IPS-18a (cell line): ENCODE measurements around the gene APBA1.

Experiments used
- H3K27ac ChIP-seq: one replicate; pipeline ENCODE4 v1.5.1; 2013; ENCODE audit warnings: low read length
- H3K27me3 ChIP-seq: one replicate; pipeline ENCODE4 v1.6.1; 2013; ENCODE audit warnings: mild to moderate bottlenecking, low read length; ENCODE audit not compliant: control insufficient read depth, insufficient read depth
- H3K36me3 ChIP-seq: one replicate; pipeline ENCODE4 v1.6.1; 2013; ENCODE audit warnings: low read depth, low read length; ENCODE audit not compliant: control insufficient read depth
- H3K4me1 ChIP-seq: one replicate; pipeline ENCODE4 v1.6.1; 2013; ENCODE audit warnings: low read depth, low read length; ENCODE audit not compliant: control insufficient read depth
- H3K4me3 ChIP-seq: one replicate; pipeline ENCODE4 v1.5.1; 2013; ENCODE audit warnings: low read length
- H3K9ac ChIP-seq: one replicate; pipeline ENCODE4 v1.6.1; 2013; ENCODE audit warnings: mild to moderate bottlenecking, low read length, moderate library complexity
- H3K9me3 ChIP-seq: one replicate; pipeline ENCODE4 v1.6.1; 2013; ENCODE audit warnings: low read depth, low read length; ENCODE audit not compliant: control insufficient read depth

APBA1 gene

DNA sequence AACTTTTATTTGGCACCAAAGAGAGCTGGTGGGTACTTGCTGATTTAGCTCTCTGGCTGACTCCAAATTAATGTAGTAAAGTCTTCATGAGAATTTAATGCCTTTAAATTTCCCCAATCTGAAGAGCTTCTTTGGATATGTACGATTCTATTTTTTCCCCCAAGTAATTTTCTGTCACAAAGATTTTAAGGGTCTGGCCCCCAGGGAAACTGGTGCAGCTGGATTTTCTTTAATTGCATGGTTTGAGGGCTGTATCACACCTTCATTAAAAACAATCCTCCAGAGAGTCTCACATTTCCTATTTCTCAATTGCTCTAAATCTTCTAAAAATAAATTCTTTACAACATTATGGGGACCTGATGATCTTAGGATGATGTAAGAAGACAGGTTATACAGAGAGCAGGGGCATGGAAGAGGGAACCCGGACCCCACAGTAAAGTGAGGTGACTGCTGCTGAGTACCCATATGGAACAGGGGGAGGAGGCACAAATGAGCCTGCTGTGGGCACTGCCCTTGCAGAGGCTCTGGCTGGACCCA lies 188.2 kb downstream of the APBA1 start:
- Histone ChIP-seq H3K36me3 (no peaks in the 10 kb centered on the region), H3K4me3 (no peak overlapping the region), H3K27me3 (no peaks in the 10 kb centered on the region), H3K9ac (no peak overlapping the region), H3K9me3 (no peaks in the 10 kb centered on the region), H3K27ac (no peak overlapping the region), H3K4me1 (no peaks in the 10 kb centered on the region)

DNA sequence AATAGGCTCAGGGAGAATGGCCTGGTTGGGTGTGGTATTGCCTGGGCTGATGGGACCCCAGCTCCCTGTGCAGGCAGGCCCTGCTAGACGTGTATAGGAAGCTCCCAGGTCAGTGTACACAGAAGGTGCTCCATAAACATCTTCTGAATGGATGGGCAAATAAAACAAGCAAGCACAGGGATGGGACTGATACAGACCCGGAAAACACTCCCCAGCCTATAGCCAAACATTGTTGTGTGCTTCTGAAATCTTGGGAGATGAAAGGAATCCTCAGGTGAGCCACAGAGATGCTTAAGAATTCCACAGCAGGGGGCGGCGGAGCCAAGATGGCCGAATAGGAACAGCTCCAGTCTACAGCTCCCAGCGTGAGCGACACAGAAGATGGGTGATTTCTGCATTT lies 195.4 kb downstream of the APBA1 start:
- no peak overlapping the region for H3K27ac ChIP-seq
- peaks cover 10% of the 10 kb centered on the region for H3K4me1 ChIP-seq
- H3K9ac ChIP-seq: no peak overlapping the region
- no peaks in the 10 kb centered on the region for H3K27me3 ChIP-seq
- no peak overlapping the region for H3K4me3 ChIP-seq
- H3K9me3 ChIP-seq: no peaks in the 10 kb centered on the region
- H3K36me3 ChIP-seq: no peaks in the 10 kb centered on the region

DNA sequence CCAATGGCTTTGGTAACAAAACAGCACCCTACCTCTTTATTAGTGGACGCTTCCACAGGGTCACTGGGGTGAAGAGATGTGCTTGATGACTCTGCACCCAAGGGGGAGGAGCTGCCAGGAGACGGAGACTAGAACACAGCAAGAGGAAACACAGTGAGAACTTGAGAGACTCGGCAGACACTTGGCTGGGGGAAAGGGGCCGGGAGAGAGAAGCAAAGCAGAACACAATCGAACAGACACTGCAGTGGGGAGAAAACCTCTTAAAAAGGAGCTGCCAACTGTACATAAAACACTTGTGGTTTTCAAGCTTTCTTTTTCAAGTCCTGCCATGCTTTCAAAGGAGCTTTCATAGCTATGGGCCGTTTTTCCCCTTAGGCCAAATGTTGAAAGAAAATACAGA lies 196.2 kb downstream of the APBA1 start:
- no peak overlapping the region for H3K27ac ChIP-seq
- no peaks in the 10 kb centered on the region for H3K36me3 ChIP-seq
- no peak overlapping the region for H3K4me3 ChIP-seq
- H3K27me3 ChIP-seq: no peaks in the 10 kb centered on the region
- H3K9ac ChIP-seq: no peak overlapping the region
- no peaks in the 10 kb centered on the region for H3K9me3 ChIP-seq
- peaks cover 14% of the 10 kb centered on the region for H3K4me1 ChIP-seq

DNA sequence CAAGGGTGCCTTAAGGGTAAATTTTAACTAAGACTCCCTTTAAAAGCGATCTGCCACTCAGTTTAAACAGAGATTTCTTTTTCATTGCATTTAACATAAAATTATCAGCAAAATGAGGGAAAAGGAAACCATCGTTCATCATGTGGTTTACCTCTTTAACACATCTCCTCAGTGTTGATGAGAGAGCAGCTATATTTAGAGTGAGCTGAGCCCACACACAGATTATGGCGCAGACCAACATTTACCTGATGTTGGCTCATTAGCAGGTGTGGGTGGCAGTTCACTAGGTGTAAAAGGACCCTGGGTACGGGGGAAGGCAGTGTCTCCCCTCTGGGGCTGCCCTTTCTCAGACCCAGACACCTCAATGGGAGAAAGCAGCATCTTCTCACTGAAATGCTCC lies 197.3 kb downstream of the APBA1 start:
- Histone ChIP-seq H3K4me3 (no peak overlapping the region), H3K9me3 (no peaks in the 10 kb centered on the region), H3K27ac (no peak overlapping the region)

DNA sequence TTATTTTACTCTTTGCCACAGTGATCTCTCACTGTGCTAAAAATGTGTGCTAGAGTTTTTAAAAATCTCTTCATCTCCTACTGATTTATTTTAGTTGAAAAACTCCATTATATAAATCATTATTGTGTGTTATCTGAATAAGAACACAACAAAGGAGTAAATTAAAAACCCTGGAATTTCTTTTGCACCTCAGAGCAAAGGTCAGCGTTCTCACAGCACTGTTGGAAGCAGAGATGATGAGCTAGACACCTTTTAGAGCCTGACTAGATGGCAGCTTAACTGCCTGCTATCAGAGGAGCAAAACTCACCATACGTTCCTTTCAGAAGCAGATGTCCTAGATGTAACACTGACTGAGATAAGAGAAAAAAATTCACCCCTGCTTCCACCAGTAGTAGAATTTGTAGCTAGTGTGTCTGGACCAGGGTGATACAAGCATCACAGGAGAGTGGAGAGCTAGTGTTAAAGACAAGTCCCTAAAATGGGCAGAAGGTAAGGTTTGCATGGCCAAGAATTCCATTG lies 200.0 kb downstream of the APBA1 start:
- no peak overlapping the region for H3K9ac ChIP-seq
- peaks cover 14% of the 10 kb centered on the region for H3K4me1 ChIP-seq
- H3K27ac ChIP-seq: no peak overlapping the region
- H3K27me3 ChIP-seq: no peaks in the 10 kb centered on the region
- no peak overlapping the region for H3K4me3 ChIP-seq
- H3K36me3 ChIP-seq: no peaks in the 10 kb centered on the region
- no peaks in the 10 kb centered on the region for H3K9me3 ChIP-seq

More for the DNA sequence above, 197.3 kb downstream of the APBA1 start:
- Histone ChIP-seq H3K4me1 (peaks cover 14% of the 10 kb centered on the region), H3K9ac (no peak overlapping the region), H3K36me3 (no peaks in the 10 kb centered on the region), H3K27me3 (no peaks in the 10 kb centered on the region)

DNA sequence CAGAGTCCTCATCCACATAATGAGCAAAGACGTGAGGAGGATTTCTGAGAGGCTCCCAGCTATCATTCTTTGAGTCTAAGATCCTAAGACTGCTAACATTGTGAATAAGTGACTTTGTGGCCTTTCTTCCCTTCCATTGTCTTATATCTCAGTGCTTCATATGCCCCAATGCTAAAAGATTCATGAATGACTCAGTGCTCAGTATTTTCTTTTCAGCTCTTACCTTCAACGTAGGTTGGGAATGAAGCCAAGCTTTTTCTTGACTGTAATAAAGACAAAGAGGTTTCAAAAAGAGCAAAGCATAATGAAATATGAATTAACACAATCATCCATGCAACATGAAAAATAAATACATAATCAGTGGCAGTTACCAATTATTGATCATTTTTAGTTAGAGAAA lies 200.7 kb downstream of the APBA1 start:
- Histone ChIP-seq H3K9ac (no peak overlapping the region), H3K4me1 (peaks cover 8% of the 10 kb centered on the region), H3K27ac (no peak overlapping the region)

DNA sequence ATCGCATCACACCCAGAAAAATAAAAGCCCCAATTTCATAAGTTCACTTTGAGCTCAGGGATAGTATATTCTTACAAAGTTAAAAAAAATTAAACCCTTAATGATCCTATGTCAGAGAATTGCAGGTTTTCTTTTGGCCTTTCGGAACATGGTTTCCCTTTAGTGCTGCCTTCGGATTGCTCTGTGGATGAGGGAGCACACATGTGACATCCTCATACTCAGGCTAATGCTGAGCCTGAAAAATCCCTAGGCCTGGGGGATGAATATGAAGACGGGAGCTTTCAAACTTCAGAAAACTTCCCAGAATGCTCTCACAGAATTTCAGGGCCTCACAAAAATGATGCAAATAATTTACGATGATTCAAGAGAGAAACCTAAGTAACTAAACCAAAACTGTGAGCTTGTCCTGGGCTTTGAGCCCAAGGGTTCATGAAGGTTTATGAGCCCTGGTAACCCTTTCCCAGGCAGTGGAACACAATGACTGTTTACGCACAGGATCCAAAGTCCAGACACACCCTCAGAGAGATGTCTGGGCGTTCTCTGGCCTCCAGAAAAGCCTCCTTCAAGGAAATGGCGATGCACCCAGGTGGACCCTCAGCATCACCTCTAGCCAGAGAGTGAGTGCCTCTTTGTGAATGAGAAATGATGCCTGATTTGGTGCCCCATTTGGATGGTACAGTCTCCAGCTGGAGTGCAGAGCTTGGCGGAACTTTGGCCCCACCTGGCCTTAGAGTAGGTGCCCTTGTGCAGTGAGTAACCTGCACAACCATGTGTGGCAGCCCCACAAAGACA lies 201.8 kb downstream of the APBA1 start:
- Histone ChIP-seq H3K4me1 (peaks cover 7% of the 10 kb centered on the region), H3K36me3 (no peaks in the 10 kb centered on the region), H3K9me3 (no peaks in the 10 kb centered on the region), H3K27me3 (no peaks in the 10 kb centered on the region), H3K4me3 (no peak overlapping the region), H3K27ac (no peak overlapping the region), H3K9ac (no peak overlapping the region)

More for the DNA sequence above, 200.7 kb downstream of the APBA1 start:
- Histone ChIP-seq H3K9me3 (no peaks in the 10 kb centered on the region), H3K27me3 (no peaks in the 10 kb centered on the region), H3K36me3 (no peaks in the 10 kb centered on the region), H3K4me3 (no peak overlapping the region)

DNA sequence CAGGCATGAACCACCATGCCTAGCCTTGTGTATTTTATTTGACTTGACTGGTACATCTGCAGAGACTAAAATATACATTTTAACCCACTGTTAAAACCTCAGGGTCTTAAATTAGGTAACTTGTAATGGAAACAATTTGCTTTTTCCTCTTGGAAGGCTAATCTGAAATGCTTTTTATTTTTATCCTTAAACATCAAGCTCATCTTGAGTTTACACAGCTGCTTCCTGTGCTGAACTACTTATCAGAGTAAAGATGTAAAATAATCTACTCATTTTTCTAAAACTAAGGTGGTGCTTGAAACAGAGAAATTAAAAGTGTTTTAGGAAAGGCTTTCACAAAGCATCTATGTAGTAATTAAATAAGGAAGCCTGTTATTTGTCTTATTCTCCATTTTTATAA lies 203.0 kb downstream of the APBA1 start:
- no peaks in the 10 kb centered on the region for H3K27me3 ChIP-seq
- no peak overlapping the region for H3K9ac ChIP-seq
- H3K36me3 ChIP-seq: no peaks in the 10 kb centered on the region
- no peak overlapping the region for H3K4me3 ChIP-seq
- no peak overlapping the region for H3K27ac ChIP-seq
- no peaks in the 10 kb centered on the region for H3K9me3 ChIP-seq
- H3K4me1 ChIP-seq: peaks cover 7% of the 10 kb centered on the region

DNA sequence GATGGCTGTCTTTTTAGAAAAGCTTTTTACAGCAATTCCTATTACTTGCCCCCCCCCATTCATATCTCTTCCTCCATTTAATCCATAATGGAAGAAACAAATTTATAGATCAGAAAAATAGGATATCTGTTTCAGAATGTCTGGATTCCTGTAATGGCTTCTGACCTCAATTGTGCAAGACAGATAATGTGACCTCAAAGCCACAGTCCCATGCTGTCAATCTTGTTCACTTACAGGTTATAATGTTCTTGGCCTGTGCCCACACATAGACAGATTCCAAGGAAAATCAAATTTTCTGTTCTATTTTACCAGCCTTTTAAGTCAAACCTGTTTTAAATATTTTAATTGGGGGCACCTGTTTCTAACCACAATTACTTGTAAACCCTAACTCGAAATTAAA lies 203.8 kb downstream of the APBA1 start:
- Histone ChIP-seq H3K27me3 (no peaks in the 10 kb centered on the region), H3K4me1 (peaks cover 14% of the 10 kb centered on the region), H3K27ac (no peak overlapping the region), H3K4me3 (no peak overlapping the region), H3K36me3 (no peaks in the 10 kb centered on the region), H3K9me3 (no peaks in the 10 kb centered on the region), H3K9ac (no peak overlapping the region)

DNA sequence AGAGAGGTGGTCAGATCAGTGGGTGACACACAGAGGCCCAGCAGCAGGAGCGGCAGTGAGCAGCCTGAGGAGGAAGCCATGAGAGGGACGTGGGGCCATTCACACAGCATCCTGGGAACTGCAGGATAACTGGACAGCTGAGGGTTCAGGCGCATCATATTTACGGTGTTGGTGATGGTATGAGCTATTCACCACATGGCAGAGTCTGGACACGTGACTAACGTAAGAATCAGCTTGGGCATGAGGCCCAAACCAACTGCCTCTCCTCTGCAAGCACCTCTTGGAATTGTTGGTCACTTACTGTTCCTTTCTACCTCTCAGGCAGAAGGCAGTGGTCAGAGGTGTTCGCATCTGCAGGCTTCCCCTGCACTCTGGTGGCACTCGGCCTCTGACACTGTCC lies 206.0 kb downstream of the APBA1 start:
- Histone ChIP-seq H3K27me3 (no peaks in the 10 kb centered on the region), H3K36me3 (no peaks in the 10 kb centered on the region), H3K4me3 (no peak overlapping the region), H3K9me3 (no peaks in the 10 kb centered on the region), H3K9ac (no peak overlapping the region), H3K27ac (no peak overlapping the region), H3K4me1 (peaks cover 13% of the 10 kb centered on the region)

DNA sequence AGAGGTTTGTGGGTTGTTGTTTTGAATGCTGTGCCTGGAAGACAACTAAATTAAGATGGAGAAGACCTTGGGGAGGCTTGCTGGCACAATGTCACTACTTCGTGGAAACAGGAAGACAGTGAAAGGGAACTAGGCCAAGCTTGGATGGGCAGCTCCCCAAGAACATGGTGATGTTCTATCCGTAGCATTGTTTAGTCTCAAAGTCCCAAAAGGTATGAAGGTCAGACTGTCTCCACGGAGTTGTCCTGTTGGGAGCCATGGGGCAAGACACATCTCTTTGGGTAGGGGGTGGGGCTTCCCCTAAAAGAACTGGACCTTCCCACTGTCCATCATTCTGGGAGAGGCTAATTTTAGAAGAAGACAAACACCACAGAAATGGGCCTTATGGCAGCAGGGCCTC lies 206.7 kb downstream of the APBA1 start:
- H3K27ac ChIP-seq: no peak overlapping the region
- no peak overlapping the region for H3K4me3 ChIP-seq
- no peaks in the 10 kb centered on the region for H3K27me3 ChIP-seq
- H3K4me1 ChIP-seq: peaks cover 13% of the 10 kb centered on the region
- H3K9ac ChIP-seq: no peak overlapping the region
- H3K9me3 ChIP-seq: no peaks in the 10 kb centered on the region
- H3K36me3 ChIP-seq: no peaks in the 10 kb centered on the region
